Activated naive CD4-positive, alpha-beta T cell treated with anti-CD3 and anti-CD28 coated beads, Interleukin-2, amount 50 U/mL, for 16 hours (primary cell): ENCODE data around the gene KCND2.
"Not testable (repeated sequence)": the region's sequence is repeated elsewhere in the genome, so short reads cannot be mapped to it uniquely, and the experiment has no call there.

Source experiments
- DNase-seq: peaks from one replicate; pipeline ENCODE4 v3.0.0-alpha.2; 2020

KCND2 gene

DNA sequence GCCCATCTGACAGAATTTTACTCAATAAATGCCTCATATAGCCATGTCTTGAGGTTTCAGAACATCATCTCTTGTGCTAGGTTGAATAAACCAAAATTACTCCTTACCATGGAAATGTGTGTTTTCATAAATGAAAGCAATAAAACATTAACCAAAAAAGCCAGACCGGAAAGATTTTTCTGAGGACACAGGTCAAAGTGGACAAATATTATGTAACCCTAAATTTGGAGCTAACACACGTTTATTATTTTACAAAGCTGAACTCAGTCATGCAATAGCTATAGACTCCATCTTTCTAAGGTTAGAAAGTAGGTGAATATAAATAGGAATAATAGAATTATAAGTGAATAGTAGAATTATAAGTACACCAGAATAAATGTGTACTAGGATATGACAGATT lies 315.9 kb downstream of the KCND2 start:
- DNase-seq, result no peak

DNA sequence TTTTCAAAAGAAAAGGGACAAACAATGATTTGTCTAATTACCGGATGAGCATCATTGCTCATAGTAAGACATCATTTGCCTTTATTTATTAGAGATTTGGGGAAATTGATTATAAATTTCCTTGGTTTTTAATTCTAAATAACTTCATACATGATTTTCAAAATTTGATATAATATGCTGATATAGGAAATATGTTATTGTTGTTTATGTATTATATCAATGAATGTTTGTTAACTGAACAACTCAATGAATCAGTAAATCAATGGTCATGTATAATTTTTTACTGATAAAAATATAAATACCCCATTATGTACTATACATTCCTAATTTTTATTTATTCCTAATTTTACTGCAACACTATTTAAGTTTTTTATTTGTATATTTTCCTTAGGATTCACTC lies 327.6 kb downstream of the KCND2 start:
- no peak for DNase-seq

DNA sequence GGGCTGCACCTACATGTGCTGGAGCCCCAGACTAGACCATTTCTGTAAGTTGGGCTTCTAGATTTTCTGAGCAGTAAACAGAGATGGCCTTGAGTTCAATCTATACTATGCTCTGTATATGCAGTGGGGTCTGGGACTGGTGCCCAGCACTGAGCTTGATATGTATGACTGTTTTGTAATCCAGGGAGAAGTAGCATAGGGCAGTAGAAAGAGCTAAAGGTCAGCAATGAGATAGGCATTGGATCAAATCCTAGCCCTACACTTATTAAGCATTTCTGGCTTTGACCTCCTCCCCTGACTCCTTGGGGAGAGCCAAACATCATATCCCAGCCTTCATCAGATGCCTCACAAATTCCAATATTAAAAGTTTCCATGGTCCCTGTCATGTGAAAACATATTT lies 330.4 kb downstream of the KCND2 start:
- DNase-seq, result no peak

DNA sequence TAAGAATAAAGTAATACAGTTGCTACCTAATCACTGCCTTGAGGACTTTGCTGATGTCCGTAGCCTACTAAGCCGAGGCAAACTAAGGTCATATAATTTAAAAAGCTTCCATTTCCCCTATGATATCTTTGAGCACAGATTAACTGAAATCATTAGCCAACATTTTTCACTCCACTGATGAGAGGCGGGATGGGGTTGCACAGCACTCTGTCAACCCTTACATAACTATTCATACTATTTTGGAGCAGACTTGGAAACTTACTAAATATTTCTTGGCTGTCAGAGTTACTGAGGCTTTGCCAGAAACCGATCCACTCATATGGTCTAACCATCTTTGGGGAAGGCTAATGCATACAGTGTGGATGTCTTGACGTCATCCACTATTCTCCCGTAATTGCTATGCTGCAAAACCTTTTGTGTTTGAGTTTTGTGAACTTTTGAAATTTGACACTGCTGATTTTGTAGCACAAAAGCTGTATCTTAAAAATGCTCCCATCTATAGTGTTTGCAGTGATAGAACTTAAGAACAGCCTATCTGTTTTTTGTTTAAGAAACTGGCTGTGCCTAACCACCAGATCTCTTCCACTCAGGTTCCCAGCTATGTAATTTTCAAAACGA lies 336.3 kb downstream of the KCND2 start:
- DNase-seq, result no peak

DNA sequence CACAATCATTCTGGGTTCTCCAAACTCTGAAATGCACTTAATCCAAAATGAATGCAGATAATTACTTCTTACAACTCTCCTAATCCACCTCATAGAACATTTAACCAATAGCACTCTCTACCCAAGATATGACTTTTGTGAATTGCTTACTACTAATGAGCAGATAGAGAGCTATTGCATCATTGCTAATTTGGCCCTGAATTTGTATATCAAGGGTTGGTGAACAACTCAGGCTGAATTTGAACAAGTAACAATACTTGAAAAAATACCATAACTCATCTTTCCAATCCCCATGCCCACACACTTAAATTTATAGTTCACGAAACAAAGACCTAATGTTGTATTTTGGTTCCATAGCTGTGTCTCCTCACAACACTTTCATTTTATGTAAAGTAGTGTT lies 339.0 kb downstream of the KCND2 start:
- no peak for DNase-seq

DNA sequence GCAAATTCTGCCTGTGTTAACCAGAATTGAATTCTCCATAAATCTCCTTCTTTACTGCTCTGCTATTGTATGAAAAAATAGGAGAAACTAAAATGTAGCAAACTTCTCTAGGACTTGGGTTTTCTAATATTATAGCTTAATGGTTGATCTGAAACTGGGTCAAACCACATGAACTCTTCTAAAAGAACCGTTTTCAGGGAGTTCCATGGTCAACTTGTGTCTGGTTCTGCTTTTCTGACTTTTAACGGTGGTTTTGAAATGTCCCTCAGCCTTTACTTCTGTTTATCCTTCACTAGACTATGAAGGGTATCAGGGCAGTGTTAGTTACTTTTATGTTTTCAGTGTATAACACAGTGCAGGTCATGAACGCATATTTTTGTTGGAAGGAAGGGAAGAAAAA lies 342.7 kb downstream of the KCND2 start:
- no peak for DNase-seq

DNA sequence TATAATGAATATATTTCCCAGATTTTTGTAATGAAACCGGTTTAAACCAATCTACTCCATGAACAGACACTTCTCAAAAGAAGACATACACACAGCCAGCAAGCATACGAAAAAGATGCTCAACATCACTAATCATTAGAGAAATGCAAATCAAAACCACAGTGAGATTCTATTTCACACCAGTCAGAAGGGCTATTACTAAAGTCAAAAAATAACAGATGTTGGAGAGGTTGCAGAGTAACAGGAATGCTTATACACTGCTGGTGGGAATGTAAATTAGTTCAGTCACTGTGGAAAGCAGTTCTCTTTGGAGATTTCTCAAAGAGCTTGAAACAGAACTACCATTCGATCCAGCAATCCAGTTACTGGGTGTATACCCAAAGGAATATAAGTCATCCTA lies 344.3 kb downstream of the KCND2 start:
- no peak for DNase-seq

DNA sequence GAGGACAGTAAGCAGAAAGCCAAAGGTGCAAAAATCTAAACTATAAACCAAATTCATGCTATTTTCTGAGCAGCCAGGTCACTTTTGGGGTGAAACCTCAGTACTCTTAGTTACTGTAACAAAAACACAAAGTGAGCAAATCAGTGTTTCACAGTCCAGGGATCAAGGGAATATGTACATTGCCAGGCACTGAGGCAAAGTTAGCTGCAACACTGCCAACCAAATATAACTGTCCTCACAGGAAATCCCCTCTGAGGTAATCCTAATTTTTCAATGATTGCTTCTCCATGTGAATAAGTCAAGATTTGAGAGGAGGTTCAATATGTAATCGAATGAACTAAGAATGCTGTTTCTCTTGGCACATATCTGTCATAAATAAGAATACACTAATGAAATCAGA lies 355.3 kb downstream of the KCND2 start:
- DNase-seq, result no peak

DNA sequence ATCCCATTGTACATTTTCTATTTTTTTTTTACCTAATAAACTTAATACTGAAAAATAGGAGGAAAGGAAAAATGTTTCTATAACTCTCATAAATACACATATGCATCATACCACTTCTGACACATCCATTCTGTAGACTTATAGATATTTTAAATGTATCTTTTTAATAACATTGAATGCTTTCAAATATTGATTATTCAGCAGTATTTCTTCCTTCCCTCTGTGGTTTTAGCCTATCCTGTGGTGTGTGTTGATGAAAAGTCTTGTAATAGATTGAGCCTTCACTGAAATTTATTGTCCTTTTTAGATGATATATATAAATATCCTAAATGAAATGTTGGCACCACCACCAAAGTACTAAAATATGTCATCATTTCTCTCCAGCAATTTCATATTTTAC lies 366.9 kb downstream of the KCND2 start:
- no peak for DNase-seq

DNA sequence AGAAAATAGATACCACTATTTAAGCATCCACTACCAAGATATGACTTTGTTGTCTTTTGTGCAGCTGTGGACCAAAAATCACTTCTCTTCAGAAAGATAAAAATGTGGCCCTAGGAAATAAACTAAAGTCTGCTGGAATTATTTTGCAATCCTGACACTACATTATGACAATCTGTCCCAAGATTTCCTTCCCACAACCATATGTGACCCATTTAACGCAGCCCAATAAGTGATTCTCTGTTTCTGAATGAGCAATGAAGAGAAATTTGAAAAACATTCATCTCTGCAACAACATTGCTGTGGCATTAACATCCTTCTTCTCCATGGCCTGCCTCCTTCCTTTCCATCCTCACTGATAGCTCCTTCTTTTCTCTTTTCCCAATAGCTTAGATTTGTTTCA lies 373.0 kb downstream of the KCND2 start:
- no peak for DNase-seq

DNA sequence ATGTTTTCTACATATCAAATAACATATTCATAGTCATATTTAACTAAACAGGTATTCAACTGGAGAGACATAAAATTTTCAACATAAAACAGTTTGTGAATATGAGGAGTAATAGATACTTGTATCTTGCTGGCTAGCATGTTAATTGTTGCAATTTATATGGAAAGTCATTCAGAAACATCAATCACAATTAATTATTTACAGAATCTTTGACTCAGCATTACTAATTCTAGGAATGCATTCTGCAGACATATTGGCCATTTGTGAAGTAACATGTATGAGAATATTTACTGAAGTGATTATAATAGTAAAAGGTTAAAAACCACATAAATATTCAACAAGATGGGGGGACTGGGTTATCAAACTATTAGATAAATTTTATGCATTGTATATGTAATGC lies 381.3 kb downstream of the KCND2 start:
- DNase-seq, result no peak

DNA sequence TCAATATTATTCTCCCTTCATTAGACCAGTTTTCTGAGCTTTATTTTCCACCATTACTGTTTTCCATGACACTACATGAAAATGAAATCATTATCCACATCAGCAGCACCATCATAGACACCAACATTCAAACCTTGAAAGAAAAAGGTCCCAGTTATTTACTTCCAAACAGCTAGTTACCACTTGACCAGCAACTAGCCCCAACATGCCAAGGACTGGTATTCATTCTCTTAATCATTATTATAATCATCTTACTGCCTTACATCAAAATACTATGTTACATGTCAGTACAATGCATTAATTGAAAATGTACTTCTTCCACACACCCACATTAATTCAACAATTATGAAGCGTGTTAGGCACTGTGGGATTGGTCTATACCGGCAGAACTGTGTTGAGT lies 385.5 kb downstream of the KCND2 start:
- DNase-seq, result no peak

DNA sequence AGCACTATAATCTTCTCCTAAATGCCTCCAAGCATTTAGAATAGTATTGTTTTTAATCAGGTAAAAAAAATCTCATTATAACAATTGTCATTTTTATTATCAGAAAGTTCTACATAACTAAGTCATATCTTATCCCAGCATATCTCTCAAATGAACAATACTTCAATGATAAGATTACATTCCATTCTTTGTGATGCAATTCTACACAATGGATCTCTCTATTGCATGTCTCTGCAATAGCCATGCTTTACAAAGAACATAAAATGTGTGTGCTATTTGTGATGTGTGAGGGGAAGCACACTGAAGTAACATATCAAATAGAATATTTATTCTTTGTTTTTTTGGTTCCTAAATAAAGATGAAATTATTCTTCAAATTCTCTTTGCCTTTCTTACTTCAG lies 389.3 kb downstream of the KCND2 start:
- no peak for DNase-seq

DNA sequence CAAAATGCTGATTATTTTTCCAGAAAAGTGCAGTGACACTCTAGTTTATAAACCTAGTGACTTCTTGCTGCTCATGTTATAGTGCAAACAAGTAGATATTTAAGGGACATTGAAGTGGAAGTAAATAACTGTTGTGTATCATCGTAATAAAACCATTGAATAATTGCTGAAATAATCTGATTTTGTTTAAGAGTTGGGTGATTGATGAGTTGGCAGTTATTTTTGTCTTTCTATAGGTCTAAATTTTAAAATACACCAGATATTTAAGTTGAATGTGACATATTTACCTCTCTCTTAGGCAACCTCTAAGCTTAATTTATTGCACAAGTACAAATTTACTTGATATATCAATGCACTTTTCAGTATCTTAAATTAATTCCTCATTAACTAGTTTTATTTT lies 392.1 kb downstream of the KCND2 start:
- DNase-seq, result no peak

DNA sequence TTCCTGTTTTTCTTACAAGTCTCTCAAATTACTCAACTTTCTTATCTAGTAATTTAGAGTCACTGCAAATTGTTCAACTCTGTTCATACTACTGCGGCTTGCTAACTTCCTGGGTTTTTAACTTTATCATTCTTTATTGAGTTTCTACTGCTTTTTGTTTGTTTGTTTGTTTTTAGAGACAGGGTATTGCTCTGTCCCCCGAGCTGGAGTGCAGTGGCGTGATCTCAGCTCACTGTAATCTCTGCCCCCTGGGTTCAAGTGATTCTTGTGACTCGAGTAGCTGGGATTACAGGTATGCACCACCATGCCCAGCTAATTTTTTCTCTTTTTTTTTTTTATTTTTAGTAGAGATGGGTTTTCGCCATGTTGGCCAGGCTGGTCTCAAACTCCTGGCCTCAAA lies 402.1 kb downstream of the KCND2 start:
- DNase-seq, result no peak

DNA sequence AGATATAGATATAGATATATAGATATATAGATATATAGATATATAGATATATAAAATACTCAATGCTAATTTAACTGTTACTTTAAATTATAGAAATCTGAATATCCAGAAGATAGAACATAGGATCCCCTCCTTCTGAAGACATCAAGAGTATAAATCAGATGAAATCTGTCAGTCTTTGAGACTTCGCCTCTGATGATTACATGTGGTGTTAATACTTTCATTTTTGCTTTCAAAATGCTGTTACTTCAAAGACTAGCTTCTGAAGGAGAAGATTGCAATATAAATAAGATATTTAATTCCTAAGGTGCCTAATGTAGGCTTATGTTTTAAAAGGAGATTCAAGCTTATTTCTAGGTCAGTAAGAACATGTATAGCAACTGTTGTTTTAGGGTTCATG lies 404.6 kb downstream of the KCND2 start:
- DNase-seq, result no peak

DNA sequence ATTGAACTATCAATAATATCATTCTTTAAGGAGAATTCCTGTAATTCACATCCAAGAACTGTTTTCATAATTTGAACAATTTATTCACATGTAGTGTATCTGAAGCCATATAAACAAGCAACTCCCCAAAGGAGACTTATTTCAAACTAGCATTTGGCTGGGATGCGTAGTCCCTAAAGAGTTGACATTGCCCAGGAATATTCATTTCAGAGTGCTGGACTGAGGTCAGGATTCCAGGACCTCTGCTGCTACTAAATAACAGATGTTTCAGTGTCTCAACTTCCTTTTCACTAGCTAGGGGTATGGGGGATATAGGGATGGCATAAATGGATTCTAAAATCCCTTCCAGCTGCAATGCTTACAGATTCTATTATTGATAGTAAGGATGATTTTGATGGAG lies 408.0 kb downstream of the KCND2 start:
- DNase-seq, result no peak

DNA sequence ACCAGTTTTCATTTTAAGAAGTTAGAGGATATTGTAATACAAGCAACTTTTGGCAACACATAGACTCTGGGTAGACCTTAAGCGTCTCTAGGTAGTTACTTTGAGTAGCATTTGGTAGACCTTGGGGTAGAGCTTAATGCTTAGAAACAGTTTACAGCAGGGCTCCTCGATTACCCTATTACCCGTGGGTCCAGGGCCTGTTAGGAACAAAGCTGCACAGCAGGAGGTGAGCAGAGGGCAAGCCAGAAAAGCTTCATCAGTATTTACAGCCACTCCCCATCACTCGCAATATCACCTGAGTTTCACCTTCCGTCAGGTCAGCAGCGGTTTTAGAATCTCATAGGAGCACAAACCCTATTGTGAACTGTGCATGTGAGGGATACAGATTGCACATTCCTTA lies 411.5 kb downstream of the KCND2 start:
- DNase-seq, result no peak

DNA sequence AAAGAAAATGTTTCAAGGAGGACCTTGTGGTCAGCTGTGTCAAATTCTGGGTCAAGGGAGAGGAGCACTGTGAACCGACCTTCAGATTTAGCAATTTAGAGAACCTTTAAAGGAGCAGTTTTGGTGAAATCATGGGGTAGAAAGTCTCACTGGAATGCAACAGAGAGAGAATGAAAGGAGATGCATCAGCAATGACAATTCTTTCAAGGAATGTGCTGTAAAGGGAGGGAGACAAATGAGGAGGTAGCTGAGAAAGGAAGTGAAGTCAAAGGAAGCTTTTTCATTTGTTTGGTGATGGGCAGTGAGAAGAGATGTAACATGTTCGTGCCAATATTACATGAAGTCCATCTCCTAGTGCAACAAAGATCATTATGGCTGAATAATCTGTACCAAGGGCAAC lies 418.9 kb downstream of the KCND2 start:
- DNase-seq, result no peak

DNA sequence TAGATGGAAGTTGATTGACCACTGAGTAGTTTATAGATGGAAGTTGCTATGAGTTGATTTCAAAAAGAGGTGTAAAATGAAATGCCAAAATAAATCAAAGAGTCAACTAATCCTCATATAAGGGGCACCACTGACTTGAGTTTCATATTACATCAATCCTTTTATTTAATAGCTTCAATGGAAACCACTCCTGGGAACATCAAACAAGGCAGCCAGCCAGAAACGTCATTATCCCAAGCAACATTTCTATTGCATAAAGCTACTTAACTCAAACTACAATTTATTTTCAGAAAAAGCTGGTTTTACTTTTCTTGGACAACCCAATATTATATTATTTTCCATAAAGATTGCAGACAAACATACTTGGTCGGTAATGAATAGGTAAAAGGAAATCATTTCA lies 422.9 kb downstream of the KCND2 start:
- DNase-seq, result no peak

DNA sequence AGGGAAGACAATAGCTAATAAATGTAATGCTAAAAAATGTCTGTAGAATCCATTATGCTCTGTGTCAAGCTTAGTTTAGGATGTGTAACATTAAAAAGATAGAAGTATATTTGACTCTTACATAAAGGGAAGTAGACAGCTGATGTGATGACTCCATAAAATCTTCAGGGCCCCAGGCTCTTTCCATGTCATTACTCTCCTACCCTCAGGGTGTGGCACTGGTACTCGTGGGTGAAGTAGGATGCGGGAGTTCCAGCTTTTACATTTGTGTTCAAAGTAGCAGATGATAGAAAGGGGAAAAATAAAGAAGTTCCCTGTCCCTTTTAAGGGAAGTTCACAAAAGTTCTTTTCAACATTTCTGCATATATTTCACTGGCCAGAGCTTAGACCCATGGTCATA lies 427.8 kb downstream of the KCND2 start:
- no peak for DNase-seq

DNA sequence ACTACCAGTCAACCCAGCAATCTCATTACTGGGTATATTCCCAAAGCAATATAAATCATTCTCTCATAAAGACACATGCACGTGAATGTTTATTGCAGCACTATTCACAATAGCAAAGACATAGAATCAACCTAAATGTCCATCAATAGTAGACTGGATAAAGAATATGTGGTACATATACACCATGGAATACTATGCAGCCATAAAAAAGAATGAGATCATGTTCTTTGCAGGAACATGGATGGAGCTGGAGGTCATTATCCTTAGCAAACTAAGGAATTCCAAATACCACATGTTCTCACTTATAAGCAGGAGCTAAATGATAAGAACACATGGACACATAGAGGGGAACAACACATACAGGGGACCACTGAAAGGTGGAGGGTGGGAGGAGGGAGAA lies 429.4 kb downstream of the KCND2 start:
- DNase-seq, result not testable (repeated sequence)

DNA sequence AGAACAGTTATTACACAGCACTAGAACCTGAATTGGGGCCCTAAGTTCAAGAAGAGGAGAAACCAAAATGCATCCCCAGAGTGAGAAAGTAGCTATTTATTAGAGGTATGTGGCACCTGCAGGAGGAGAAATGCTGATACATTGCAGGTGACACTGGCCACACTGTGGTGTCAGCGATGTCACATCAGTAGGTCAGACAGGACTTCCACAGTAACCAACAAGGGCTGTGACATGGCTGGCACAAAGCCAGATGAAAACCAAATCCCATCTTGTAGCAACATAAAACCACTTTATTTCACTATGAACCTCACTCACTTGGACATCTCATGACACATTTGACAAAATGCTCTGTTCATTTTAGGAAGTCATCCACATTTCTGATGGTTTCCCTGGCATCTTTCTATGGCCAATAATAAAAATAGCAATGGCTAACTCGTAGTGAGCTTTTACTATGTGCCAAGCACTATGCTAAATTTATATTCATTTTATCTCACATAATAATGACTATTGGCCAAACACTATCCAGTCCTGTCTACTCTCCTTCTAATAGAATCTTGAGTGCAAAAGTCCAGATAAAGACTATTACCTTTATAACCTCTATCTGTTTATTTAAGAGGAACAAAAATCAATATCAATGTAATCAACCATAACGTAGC lies 430.7 kb downstream of the KCND2 start:
- DNase-seq, result no peak

DNA sequence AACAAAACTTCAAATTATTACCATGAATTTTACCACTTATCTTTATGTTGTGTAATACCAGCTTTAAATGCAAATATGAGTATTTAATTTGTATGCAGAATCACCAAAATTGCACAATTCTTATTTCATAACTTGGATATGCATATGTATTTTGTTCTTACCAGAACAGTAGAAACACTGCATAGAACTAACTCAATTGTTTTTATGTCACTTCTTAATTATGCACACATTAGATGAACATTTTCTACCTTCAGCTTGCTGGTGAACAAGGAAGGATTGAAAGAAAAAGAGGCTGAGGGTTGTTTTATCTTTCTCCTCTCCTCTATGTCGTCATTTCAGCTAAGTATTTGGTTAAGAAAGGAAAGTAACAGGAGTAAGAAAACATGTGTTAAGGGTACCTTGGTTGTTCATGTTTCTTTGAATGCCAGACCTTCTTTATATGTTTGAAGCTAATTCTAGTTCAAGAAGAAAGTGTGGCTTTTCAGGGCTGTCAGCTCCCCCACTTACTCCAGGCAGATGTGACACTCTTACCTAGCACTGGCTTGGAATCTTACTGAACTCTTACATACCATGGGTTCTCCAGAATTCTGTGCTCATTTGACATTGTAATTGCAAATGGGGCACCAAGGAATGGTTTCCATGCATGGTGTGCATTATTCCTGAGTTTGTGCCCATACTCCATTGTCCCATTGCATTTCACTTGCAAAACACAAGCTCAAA lies 436.4 kb downstream of the KCND2 start:
- no peak for DNase-seq

DNA sequence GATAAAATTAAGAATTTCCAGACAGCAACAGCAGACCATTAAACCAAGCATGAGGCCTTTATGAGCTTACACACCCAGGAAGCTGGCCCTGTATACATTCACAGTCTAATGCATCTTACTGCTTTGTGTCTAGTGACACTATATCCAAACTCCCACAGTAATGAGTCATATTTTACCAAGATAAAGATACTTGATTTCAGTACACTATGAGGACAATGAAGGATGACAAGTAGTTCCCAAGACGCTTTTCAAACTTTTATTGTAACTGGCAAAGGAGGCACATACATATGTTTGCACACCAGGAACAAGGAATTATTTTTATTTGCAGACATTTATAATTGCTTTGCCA lies 437.0 kb downstream of the KCND2 start:
- DNase-seq, result no peak
